Effector CD8-positive, alpha-beta T cell (primary cell): ENCODE data around the gene IRS2.
"Not testable (repeated sequence)": the region's sequence is repeated elsewhere in the genome, so short reads cannot be mapped to it uniquely, and the experiment has no call there.

ENCODE experiments used
- DNase-seq: peaks from one replicate; lab custom pipeline; 2025; lab: John Stamatoyannopoulos, UW
- total RNA-seq, 4 experiments: gene quantifications; one replicate each; lab custom pipeline; 2026; lab: John Stamatoyannopoulos, UW

Gene IRS2, protein sequence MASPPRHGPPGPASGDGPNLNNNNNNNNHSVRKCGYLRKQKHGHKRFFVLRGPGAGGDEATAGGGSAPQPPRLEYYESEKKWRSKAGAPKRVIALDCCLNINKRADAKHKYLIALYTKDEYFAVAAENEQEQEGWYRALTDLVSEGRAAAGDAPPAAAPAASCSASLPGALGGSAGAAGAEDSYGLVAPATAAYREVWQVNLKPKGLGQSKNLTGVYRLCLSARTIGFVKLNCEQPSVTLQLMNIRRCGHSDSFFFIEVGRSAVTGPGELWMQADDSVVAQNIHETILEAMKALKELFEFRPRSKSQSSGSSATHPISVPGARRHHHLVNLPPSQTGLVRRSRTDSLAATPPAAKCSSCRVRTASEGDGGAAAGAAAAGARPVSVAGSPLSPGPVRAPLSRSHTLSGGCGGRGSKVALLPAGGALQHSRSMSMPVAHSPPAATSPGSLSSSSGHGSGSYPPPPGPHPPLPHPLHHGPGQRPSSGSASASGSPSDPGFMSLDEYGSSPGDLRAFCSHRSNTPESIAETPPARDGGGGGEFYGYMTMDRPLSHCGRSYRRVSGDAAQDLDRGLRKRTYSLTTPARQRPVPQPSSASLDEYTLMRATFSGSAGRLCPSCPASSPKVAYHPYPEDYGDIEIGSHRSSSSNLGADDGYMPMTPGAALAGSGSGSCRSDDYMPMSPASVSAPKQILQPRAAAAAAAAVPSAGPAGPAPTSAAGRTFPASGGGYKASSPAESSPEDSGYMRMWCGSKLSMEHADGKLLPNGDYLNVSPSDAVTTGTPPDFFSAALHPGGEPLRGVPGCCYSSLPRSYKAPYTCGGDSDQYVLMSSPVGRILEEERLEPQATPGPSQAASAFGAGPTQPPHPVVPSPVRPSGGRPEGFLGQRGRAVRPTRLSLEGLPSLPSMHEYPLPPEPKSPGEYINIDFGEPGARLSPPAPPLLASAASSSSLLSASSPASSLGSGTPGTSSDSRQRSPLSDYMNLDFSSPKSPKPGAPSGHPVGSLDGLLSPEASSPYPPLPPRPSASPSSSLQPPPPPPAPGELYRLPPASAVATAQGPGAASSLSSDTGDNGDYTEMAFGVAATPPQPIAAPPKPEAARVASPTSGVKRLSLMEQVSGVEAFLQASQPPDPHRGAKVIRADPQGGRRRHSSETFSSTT (N-terminal part only)
- total RNA-seq: 7.6 to 73.0 (median 16.5) reads per million in 4 experiments

DNA sequence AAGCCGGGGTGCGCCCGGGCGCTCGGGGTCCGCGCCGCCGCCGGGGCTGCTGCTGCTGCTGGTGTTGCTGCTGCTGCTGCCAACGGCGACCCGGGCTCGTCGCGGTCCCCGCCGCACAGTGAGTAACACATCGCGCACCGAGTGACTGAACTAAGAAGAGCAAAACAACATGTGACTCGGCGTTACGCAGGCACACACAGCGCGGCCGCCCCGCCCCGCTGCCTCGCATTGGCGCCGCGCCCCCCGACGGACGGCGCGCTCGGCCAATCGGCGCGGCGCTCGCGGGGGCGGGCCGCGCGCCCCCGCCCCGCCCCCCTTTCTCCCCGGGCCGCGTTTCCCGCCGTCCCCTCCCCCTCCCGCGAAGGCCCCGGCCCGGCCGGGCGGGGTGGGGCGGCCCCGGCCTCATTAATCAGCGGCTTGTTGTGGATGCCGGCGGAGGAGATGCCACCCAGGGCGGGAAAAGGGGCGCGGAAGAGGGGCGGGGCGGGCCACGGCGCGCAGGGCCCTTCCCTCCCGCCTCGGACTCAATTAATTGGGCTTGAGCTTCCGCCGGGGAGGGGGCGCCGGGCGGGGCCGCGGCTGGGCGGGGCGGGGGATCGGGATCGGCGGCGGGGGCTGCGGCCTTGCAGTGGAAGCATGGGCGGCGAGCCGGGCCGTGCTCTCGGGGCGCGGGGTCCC, at the start of gene IRS2:
IRS2 (minus strand) TSS at position 127 of the 678 bp plus-strand sequence. CDS start 530 bp downstream, outside the sequence.
- DNase-seq: peak; percentile 86

DNA sequence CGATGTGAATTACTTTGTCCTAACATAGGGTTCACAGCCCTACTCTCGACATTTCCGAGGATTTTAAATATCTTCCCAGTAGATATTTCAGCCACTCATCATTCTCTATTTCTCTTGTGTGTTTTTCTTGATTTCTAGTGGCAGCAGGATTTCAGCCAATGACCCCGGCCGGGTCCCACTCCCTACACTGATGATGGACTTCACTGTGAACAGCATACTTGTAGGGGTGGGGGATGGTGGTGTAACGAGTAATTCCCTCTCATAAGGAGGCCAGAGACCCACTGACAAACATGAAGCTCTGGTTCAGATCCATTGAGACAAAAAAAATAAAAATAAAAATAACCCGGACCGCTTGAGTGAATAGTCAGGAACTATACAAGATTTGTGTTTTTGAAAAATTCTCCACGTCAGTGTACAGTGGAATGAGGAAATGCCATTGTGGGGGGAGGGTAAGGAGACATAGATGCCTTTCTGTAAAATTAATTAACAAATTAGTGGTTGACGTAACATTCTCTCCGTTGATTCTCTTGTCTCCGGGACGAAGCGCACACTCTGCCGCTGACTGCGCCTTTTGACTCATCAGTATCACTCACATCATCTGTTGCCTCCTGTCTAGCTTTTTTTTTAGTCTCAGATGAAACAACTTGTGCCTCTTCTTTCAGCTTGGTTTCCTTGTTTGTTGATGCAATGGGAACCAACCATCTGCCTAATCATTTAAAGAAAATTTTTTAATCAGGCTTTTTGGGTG, 48.8 kb upstream of the IRS2 start:
- DNase-seq: no peak

DNA sequence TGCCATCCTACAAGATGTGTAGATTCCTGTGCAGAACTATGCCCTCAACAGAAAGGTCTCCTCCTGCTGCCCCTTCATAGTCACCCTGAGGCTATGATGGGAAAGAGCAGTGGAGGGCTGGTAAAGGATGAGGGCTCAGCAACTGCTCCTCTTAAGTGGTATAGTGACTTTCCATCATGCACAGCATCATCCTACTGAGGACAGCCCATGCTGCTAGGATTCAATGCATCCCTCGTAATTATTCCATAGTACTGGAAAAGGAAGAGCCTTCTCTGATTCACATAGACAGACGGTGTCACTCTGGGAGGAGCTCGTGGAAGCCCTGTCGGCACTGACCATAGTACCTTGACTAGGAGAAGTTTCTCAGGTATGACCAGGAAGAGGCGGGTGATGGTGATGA, 47.6 kb upstream of the IRS2 start:
- no peak for DNase-seq

DNA sequence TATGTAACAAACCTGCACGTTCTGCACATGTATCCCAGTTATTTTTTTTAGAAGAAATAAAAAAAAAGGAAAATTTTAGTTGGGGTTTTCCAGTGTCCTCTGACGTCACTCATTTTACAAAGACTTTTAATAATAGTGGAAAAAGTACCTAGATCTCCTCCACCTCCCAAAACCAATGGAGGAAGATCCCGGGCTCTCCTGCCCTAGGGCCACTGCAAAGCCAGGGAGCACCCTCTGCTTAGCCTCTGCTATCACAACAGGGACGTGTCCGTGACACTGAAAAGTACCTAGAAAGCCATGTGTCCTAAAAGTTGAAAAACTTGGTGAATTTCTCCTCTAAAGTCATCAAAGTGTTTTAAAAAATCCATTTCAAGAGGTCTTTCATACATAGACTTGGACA, 46.7 kb upstream of the IRS2 start:
- DNase-seq: no peak

DNA sequence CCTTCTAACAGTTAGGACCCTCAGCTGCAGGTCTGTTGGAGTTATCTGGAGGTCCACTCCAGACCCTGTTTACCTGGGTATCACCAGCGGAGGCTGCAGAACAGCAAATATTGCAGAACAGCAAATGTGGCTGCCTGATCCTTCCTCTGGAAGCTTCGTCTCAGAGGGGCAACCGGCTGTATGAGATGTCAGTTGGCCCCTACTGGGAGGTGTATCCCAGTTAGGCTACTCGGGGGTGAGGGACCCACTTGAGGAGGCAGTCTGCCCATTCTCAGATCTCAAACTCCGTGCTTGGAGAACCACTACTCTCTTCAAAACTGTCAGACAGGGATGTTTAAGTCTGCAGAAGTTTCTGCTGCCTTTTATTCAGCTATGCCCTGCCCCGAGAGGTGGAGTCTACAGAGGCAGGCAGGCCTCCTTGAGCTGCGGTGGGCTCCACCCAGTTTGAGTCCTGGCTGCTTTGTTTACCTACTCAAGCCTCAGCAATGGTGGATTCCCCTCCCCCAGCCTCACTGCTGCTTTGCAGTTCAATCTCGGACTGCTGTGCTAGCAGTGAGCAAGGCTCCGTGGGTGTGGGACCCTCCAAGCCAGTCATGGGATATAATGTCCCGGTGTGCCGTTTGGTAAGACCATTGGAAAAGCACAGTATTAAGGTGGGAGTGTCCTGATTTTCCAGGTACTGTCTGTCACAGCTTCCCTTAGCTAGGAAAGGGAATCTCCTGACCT, 42.4 kb upstream of the IRS2 start:
- DNase-seq: not testable (repeated sequence)

DNA sequence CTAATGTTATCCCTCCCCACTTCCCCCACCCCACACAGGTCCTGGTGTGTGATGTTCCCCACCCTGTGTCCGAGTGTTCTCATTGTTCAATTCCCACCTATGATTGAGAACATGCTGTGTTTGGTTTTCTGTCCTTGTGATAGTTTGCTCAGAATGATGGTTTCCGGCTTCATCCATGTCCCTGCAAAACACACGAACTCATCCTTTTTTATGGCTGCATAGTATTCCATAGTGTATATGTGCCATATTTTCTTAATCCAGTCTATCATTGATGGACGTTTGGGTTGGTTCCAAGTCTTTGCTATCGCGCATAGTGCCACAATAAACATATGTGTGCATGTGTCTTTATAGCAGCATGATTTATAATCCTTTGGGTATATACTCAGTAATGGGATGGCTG, 36.8 kb upstream of the IRS2 start:
- not testable (repeated sequence) for DNase-seq

DNA sequence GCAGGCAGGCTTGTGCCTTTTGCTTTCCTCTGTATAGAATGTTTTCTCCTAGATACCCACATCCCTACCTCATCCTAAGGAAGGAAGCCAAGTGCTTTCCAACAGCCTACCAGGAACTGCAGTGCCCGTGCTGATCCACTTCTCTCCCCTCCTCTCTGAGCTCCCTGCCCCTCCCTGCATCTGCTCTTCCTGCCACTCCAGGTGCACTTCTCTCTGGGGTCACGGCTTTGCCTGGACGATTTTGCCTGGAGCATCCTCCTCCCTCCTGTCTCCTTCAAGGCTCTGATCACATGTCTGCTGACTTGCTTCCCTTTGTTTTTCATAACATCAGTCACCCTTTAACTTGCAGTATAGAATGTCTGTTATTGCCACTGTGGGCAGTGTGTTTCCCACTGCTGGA, 34.7 kb upstream of the IRS2 start:
- no peak for DNase-seq

DNA sequence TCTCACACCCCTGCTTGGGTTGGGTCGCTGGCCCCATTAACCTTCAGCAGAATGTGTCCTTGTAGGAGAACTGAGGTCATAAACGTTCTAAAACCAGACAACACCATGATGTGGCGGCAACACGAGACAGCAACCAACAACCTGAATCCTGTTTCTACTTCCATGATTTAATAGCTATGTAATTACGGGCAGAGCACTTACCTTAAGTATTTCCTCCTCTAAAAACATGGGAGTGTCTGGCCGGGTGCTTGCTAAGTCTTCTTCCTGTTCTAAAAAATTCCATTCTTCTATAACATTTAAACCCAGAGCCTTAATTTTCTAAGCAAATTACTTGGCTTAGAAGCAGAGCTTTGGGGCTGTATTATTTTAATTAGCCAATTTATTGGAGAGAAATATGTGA, 33.5 kb upstream of the IRS2 start:
- no peak for DNase-seq

DNA sequence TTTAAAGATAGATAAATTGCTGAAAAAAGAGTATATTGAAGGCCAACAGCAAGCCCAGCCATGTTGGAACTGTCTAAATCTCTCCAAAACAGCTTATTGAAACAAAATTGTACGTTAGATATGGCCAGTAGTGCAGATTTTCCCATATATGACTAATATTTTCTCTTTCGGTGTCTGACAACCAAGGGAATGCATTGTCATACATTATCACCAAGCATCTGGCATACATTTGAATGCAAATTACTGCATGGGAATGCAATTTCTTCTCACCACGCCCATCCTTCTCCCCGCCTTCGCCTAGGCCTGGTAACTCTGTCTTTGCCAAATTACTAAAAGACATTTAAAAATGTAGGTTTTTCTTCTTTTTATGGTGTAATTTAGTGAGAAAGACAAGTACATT, 32.5 kb upstream of the IRS2 start:
- no peak for DNase-seq

DNA sequence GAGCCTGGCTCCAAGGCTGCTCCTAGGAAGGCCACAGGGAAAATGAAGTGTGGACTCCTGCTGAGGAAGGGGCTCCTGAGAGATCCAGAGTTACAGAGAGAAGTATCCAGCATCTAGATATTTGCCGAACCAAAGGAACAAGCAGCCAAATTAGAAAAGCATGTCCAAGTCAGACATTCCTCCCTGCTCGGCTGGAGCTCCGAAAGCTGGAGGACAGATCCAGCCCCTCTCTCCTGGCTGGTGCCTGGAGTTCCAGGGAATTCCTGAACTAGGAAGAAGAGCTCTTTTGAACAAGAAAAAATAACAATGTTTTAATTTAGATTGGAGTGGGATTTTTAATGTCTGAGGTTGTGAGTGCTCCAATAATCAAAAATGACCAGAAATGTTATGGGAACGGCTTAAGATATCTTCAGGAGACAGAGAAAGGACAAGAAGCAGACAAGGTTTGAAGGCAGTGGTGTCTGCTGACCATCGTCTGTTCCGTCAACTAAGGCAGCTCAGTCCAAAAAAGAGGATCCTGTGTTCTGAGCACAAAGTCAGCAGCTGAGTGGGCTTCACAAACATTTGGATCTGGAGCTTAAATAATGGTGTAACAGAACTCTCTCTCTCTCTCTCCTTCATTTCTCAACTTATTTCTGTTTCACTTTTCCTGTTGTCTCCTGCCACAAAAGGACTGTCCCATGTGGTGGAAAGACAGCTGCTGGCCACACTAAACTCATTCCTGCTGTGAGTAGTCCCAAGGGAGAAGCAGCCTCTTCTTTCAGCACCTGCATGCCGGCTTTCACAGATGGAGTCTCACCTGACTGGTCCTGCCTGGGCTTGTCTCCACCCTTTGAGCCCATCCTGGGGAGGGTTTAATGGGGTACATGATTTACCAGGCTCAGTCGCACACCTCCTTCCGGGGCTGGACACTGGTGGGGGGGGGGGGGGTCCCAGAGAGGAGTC, 31.5 kb upstream of the IRS2 start:
- DNase-seq: no peak

DNA sequence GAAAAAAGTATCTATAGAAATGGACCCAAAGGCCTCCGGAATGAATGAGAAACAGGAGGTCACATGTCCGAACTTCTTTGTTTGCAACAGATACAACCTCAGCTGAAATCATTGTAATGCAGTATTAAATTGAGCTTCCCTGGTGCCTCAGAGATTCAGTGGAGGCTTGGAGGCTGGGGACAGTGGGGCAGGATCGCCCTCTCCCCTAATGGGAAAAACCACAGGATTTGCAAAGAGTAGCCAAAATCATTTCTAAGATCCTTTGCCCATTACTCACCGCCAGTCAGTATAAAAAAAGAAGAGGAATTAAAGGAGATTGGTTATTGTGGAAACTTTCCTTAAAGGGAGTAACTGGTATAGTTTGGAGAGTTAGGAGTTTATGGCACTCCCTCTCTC, 30.4 kb upstream of the IRS2 start:
- no peak for DNase-seq

DNA sequence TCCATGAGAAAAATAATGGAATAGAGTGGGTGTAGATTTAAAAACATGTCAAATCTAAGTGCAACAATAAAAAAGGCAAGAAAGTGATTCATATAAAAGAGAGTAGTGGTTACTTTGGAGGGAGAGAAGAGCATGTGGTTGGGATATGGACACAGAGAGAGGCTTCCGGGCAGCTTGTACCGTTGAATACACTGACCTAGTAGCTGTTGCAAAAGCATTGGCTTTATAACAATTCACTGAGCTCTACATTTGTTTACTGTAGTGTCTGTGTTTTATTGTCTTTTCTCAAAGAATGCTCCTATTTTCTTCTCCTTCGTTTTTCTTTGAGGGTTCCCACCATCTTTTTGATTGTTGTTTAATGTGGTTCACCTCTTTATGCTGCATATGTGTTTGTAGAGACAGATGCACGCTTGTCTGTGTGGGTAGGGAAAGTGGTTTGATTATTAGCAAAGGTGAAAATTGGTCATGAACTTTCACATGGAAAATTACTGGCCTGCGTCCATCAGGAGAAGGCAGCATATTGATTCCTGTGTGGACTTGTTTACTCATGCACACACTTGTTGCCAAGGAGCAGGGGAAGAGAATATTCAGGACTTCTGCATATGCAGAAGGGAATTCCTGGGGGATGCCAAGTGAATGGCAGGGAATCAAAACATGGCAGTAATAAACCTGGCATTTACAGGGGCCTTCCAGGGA, 29.9 kb upstream of the IRS2 start:
- DNase-seq: no peak

DNA sequence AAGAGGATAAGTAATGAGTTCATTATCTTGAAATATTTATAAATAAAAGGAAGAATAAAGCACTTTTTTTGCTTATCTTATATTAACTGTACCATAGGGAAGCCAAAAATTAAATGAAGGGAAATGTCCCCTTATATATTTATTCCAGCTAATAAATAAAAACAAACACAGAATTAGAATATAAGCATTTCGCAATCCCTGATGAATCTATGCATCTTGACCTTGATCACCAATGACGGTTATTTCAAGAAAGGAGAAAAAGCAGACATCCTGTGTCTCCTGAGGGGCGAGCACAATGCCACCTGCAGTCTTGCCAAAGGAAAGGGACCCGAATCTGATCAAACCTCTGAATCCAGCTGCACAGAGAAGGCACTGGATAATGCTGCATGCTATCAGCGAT, 29.3 kb upstream of the IRS2 start:
- DNase-seq: no peak

DNA sequence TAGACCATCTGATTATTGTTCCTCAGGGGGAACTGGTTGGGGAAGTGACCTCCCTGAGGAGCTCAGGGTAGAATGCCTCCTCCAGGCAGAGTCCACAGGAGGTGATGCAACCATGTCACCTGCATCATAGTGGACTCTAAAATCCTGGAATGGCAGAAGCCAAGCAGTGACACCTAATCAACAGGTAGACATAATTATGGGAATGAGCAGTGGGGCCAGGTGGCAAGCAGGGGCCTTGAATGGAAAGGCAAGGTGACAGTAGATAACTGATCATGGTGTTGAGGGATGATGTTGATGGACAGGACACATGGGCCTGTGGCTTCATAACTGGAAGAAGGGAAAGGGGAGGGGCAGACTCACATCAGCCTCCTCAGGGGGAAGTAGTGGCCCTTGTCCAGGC, 27.3 kb upstream of the IRS2 start:
- DNase-seq: no peak

DNA sequence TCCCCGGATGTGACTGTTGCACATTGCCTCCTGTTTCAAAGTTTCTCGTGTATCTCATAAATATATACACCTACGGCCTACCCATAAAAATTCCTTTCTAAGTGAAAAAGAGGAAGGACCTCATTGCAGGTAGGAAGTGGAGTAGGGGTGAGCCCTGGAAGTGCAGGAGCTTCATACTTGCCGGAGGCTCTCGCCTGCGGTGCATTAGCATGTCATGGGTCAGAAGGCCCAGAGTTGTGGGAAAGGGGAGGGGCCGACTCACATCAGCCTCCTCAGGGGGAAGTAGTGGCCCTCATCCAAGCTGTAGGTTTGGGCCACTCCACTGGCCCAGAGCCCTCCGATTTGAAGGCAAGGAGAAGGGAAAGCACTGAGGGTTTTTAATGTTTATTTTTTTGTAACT, 26.0 kb upstream of the IRS2 start:
- no peak for DNase-seq

DNA sequence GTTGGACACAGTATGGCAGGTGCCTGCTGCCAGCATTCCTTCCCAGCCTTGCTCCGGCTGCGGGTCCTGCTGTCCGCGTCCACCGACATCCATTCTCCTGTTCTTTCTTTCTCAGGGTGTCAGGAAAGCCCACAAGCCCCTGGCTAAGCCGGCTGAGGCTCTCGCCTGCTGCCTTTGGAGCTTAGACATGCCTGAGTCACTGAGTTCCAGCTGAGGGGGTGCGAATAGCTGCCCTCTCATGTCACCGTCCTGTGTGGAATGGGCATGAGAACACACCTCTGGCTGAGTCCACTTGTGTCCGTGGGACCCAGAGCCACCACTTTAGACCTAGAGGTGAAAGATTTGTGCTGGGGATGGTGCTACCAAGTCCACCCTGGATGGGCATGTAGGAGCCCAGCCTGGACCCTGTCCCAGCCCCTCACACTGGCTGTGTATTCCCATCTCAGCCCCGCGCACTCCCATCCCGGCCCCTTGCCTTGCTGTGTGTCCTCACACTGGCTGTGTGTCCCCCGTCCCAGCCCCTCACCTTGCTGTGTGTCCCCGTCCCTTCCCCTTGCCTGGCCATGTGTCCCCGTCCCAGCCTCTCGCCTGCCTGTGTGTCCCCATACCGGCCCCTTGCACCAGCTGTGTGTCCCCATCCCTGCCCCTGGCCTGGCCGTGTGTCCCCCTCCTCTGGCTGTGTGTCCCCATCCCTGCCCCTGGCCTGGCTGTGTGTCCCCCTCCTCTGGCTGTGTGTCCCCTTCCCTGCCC, 24.6 kb upstream of the IRS2 start:
- no peak for DNase-seq

DNA sequence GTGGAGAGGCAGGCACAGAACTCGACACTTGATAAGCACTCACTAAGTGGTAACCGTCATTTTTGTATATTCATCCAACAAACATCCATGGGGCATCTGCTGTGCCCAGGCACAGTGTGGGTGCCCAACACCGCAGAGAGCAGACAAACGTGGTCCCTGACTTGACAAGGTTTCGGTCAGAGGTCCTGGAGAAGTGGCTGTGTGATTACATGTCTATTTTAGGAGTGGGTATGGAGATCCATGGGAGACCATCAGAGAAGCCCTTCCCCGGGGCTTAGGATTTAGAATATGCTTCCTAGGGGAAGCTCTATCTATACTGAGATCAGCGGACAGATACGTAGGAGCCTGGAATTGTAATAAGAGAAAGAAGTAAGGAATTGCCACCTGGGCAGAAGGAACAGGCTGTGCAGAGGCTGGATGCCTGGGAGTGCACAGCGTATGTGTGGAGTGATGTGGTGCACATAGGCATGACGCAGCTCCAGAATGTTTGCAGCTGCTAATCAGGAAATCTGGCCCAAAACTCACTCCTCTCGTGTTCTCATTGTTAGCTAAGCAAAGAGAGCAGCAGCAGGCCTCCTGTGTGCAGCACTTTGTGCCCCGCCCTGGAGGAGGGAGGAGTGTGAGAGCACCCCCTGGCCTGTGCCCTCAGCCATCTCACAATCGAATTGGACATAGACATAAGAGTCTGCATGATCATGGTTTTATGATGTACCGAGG, 23.0 kb upstream of the IRS2 start:
- DNase-seq: no peak
